UCSD-AML1 (cell line): ENCODE results near the gene DMRT2.
A peak's percentile ranks its signal among the peaks of the same experiment; 100 is the strongest.

Experiments used
- DNase-seq: peaks from one replicate; lab custom pipeline; 2025; ENCODE audit not compliant: unreplicated experiment; lab: John Stamatoyannopoulos, UW

DMRT2 gene

DNA sequence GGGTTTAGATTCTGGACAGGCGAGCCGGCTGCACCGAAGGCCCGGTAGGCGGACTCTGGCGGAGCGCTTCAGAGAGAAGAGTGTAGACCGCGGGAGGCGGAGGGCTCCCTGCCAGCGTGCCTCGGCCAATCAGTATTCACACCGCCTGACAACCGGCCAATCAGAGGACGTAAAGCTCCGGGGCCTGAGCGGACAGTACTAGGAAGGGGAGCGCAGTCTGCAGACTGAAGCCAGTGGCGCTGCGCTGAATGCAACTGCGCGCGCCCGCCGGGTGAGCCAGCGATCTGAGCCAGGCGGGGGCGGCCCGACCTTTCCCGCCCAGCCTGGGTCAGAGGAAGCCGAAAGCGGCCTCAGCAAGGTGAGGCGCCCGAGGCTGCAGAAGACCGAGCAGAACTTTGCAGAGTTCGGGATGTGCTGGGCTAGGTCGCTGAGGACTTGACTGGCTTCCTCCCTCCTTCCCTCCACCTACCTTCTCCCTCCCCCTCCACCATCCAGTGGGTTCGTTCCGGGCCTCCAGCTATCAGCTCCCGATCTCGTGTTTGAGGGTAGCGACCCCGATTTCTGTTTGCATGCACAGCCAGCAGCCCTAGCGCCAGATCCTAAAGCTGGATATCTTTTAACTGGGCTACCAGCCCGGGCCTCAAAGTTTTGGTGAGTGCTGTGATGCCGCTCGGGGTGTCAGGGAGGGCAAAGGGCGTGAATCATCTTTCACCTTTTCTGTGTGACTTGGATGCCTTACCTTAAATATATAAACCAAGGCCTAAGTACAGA lies at the start of gene DMRT2:
DMRT2 (plus strand) TSS at position 233 of the 771 bp plus-strand sequence. CDS start 1,257 bp downstream, outside the sequence.
- no peak for DNase-seq

GRCh38 chr9:1001838-1002237 lies 48.3 kb upstream of the DMRT2 start:
- DNase-seq: no peak

- DNase-seq: no peak
Measured at GRCh38 chr9:1002678-1003077, 47.5 kb upstream of the DMRT2 start.

DNA sequence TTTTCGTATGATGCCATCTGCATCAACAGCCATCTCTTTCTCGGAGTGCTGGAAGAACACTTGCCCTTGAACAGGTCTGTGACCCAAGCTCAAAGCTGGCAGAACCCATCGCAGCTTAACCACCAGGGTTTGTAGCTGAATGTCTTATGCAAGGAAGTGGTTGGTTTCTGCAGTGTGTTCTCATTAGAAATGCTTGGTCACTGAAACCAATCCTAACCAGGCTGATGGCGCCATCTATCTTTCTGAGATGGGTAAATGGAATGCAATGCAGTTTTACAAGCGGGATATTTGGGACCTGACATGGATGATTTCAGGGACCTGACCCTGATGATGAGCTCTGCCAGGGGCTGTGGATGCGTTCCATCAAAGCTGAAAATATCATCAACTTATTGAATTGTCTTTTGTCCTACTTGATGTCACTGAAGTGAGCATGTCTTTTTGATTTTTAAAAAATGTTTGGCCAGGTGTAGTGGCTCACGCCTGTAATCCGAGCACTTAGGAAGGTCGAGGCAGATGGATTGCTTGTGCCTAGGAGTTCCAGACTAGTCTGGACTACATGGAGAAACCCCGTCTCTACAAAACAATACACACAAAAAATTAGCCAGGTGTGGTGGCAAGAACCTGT lies 45.0 kb upstream of the DMRT2 start:
- DNase-seq: peak; percentile 24

DNA sequence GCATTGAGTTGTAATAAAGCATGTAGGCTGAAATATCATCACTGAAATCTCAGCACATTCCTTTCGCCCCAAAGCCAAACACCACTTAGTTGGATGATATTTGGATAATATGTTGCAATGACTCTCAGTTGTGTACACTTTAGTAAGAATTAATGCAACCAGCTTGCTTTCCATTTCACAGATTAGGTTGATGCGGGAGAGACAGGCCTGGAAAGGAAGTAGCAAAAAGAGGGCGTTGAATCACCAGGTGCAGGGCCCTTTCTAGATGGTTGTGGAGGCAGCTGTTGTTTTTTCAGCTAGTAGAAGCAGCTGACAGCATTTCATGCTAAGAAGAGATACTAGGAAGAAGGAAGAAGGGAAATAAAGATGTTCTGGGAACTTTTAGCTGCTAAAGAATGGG lies 42.8 kb upstream of the DMRT2 start:
- DNase-seq: no peak

DNA sequence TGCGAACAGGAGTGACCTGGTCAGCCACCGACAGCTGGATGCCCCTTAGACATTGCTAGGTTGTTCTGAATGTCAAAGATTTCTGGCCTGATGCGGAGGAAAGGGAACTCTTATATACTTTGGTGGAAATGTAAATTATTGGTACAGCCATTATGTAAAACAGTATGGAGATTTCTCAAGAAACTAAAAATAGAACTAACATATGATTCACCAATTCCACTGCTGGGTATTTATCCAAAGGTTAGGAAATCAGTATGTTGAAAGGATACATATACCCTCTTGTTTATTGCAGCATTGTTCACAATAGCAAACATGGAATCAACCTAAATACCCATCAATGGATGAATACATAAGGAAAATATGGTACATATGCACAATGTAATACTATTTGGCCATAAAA lies 41.9 kb upstream of the DMRT2 start:
- no peak for DNase-seq

GRCh38 chr9:1009101-1009707 lies 41.0 kb upstream of the DMRT2 start:
- DNase-seq: peak; percentile 74

GRCh38 chr9:1013021-1013420 lies 37.1 kb upstream of the DMRT2 start:
- DNase-seq: no peak

GRCh38 chr9:1014225-1014624 lies 35.9 kb upstream of the DMRT2 start:
- DNase-seq: no peak

GRCh38 chr9:1014640-1015039 lies 35.5 kb upstream of the DMRT2 start:
- no peak for DNase-seq

DNA sequence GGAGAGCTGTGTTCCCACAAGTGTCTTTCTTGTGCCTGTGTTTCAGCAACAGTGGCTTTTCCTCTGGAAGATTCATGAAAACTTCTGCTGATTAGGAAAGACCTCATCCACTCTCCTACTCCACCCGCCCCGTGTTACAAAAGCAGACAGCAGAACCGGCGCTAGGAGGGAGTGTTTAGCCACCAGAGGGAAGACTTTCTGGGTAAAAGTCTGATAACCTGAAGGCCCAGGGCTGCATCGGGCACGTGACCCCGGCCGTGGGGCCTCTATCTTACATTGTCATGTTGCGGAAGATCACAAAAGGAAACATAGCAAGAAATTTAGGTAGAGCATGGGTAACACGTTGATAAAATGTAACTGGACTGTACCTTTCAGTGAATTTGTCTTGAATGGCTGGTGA lies 32.0 kb upstream of the DMRT2 start:
- DNase-seq: no peak

- DNase-seq: no peak
Measured at GRCh38 chr9:1024112-1024511, 26.0 kb upstream of the DMRT2 start.

GRCh38 chr9:1025131-1025530 lies 25.0 kb upstream of the DMRT2 start:
- no peak for DNase-seq

DNA sequence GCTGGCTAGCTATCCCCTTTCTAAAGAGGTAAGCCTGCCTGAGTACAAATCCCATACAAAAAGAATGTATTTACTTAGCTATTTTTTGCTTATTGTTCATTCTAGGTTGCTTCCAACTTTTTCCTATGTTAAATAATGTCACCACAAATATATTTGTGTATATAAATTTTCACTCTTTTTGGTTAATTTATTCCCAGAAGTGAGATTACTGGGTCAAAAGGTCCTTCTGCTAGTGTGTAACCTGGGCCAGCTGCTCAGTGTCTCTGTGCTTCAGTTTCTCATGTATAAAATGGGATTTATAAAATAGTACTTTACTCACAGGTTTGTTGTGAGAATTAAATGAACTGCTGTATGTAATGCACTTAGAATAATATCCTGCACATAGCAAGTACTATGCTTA lies 23.9 kb upstream of the DMRT2 start:
- no peak for DNase-seq

GRCh38 chr9:1028501-1029190 lies 21.5 kb upstream of the DMRT2 start:
- no peak for DNase-seq

- no peak for DNase-seq
Measured at GRCh38 chr9:1031951-1032601, 18.1 kb upstream of the DMRT2 start.

GRCh38 chr9:1034271-1034670 lies 15.9 kb upstream of the DMRT2 start:
- DNase-seq: no peak

DNA sequence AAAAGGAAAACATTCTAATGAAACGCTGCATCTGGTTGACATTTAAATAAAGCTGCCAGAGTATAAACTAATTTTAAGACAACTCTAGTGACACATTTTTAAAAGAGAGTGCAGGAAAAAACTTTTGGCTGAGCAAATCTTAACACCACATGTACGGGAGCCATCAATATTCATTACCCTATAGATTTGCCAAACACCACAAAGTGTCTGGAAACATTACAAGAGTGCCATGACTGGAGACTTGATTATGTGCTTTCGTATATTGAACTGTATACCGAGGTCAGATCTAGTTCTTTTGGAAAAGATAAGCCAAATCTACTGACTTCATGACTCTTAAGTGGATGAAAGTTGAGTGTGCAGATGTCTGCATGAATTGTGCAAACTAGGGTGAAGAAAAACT lies 10.6 kb upstream of the DMRT2 start:
- no peak for DNase-seq

DNA sequence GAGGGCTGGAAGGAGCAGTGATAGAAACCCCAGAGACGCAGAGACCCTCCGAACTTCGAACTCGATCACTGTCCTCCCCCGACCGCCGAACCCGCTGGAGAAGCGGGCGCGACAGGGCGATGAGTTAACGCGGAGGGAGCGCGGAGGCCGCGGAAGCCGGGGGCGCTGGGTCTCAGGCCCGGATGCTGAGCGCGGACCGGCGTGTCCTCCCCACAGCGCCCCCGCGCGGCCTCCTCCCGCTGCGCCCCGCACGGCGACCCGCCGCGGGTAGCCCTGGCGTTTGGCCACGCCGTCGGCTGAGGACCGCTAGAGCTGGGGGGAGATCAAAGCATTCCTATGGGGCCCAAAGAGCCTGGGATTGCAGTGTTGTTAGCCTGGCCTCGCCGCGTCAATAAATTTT lies 7.7 kb upstream of the DMRT2 start:
- DNase-seq: no peak

- DNase-seq: no peak
Measured at GRCh38 chr9:1044643-1045042, 5.5 kb upstream of the DMRT2 start.
